Lower leg skin (tissue), 3 donors: ENCODE measurements around the gene AHCYL1.

Source experiments
- CTCF ChIP-seq, 3 donors: fragments of 450-650 bp; IDR thresholded peaks; one replicate each; pipeline ENCODE4 v1.5.1; 2016; ENCODE audit warnings: antibody characterized with exemption in 3 of 3, mild to moderate bottlenecking in 3 of 3, moderate library complexity in 2 of 3
- POLR2A ChIP-seq, 2 donors: fragments of 450-650 bp; IDR thresholded peaks; one replicate each; pipeline ENCODE4 v1.6.1; 2016 to 2017; ENCODE audit warnings: antibody characterized with exemption in 2 of 2, mild to moderate bottlenecking in 1 of 2, moderate library complexity in 1 of 2

- TF ChIP-seq POLR2A (IDR thresholded peaks at IDR 0.05) (no peak), CTCF (IDR thresholded peaks at IDR 0.05) (no peak)
Observed at GRCh38 chr1:110063781-110064180, 79.2 kb downstream of the AHCYL1 start.
